NCI-H1048 (cell line): Measurements from ENCODE around the gene HMGB3.
"Not testable (repeated sequence)": the region's sequence is repeated elsewhere in the genome, so short reads cannot be mapped to it uniquely, and the experiment has no call there.

Experiments
- DNase-seq: peaks from one replicate; lab custom pipeline; 2025; lab: John Stamatoyannopoulos, UW

The HMGB3 gene

GRCh38 chrX:150982788-150983520 is at the start of gene HMGB3:
Gene HMGB3 (plus strand): TSS chrX:150983335. CDS start chrX:150985600, 2,265 bp downstream.
- peak; percentile 79 for DNase-seq

GRCh38 chrX:150933945-150934350 is 49.2 kb upstream of the HMGB3 start:
- no peak for DNase-seq

GRCh38 chrX:150934453-150934852 is 48.7 kb upstream of the HMGB3 start:
- no peak for DNase-seq

GRCh38 chrX:150935467-150935866 is 47.7 kb upstream of the HMGB3 start:
- DNase-seq = no peak

GRCh38 chrX:150936556-150936955 is 46.6 kb upstream of the HMGB3 start:
- DNase-seq = no peak

- no peak for DNase-seq
Measured at GRCh38 chrX:150940844-150941495, 42.2 kb upstream of the HMGB3 start.

GRCh38 chrX:150941580-150941979 is 41.6 kb upstream of the HMGB3 start:
- DNase-seq = no peak

- DNase-seq = no peak
Measured at GRCh38 chrX:150942942-150943594, 40.1 kb upstream of the HMGB3 start.

- DNase-seq = no peak
Measured at GRCh38 chrX:150944233-150944632, 38.9 kb upstream of the HMGB3 start.

- DNase-seq = no peak
Measured at GRCh38 chrX:150954951-150955350, 28.2 kb upstream of the HMGB3 start.

GRCh38 chrX:150955590-150955989 is 27.5 kb upstream of the HMGB3 start:
- no peak for DNase-seq

GRCh38 chrX:150958177-150958576 is 25.0 kb upstream of the HMGB3 start:
- DNase-seq = no peak

GRCh38 chrX:150959557-150959956 is 23.6 kb upstream of the HMGB3 start:
- DNase-seq = no peak

GRCh38 chrX:150961631-150962030 is 21.5 kb upstream of the HMGB3 start:
- DNase-seq = no peak

GRCh38 chrX:150964416-150964815 is 18.7 kb upstream of the HMGB3 start:
- DNase-seq = not testable (repeated sequence)

GRCh38 chrX:150966235-150966634 is 16.9 kb upstream of the HMGB3 start:
- DNase-seq = no peak

GRCh38 chrX:150966742-150967141 is 16.4 kb upstream of the HMGB3 start:
- no peak for DNase-seq

GRCh38 chrX:150967786-150968185 is 15.3 kb upstream of the HMGB3 start:
- DNase-seq = no peak

GRCh38 chrX:150968862-150969720 is 14.0 kb upstream of the HMGB3 start:
- DNase-seq = no peak

- no peak for DNase-seq
Measured at GRCh38 chrX:150972450-150972849, 10.7 kb upstream of the HMGB3 start.

- DNase-seq = no peak
Measured at GRCh38 chrX:150975655-150976390, 7.3 kb upstream of the HMGB3 start.
